WTC11 (cell line): Measurements from ENCODE around the gene IQGAP2. TPM values are rescaled to one million over a fixed set of nuclear protein-coding genes. Genes with fewer than 3 reads are reported as not detected.
"Not testable (repeated sequence)": the region's sequence is repeated elsewhere in the genome, so short reads cannot be mapped to it uniquely, and the experiment has no call there.

Source experiments
- ATAC-seq: fragments of 200-7000 bp; cut with Tn5 transposase; 2 replicates; pipeline ENCODE4 v1.10.0; 2021; ENCODE audit warnings: mild to moderate bottlenecking, moderate library complexity
- CTCF ChIA-PET: fragments of 300-600 bp; sonication (Branson Sonifier 250); formaldehyde crosslinking; loops from one replicate; lab custom pipeline; 2021; ENCODE audit warnings: antibody characterized with exemption; lab: Charles Lee
- POLR2A ChIA-PET: fragments of 350-600 bp; sonication (Branson Sonifier 250); formaldehyde crosslinking; loops from one replicate; lab custom pipeline; 2021; ENCODE audit warnings: antibody characterized with exemption; lab: Charles Lee
- DNase-seq: peaks from one replicate; pipeline ENCODE4 v3.0.0; 2021; ENCODE audit warnings: low spot score
- H3K27ac Mint-ChIP-seq: 2 replicates; pipeline ENCODE4 v1.8.0; 2021; ENCODE audit warnings: mixed read lengths
- H3K27me3 Mint-ChIP-seq: 2 replicates; pipeline ENCODE4 v1.8.0; 2021; ENCODE audit warnings: low read depth, mild to moderate bottlenecking, moderate library complexity, mixed read lengths
- H3K36me3 Mint-ChIP-seq: 2 replicates; pipeline ENCODE4 v1.8.0; 2021; ENCODE audit warnings: mixed read lengths
- H3K4me1 Mint-ChIP-seq: 2 replicates; pipeline ENCODE4 v1.8.0; 2022; ENCODE audit warnings: mixed read lengths
- H3K4me3 Mint-ChIP-seq: 2 replicates; pipeline ENCODE4 v1.8.0; 2021; ENCODE audit warnings: mild to moderate bottlenecking, moderate library complexity, mixed read lengths
- H3K9me3 Mint-ChIP-seq: 2 replicates; pipeline ENCODE4 v1.8.0; 2021; ENCODE audit warnings: mixed read lengths
- AFF4 ChIP-seq: sonication (generic); formaldehyde crosslinking; IDR thresholded peaks from 2 replicates; pipeline ENCODE4 v1.8.1; 2023; ENCODE audit warnings: mild to moderate bottlenecking, missing genetic modification reagents, borderline replicate concordance
- CDX4 ChIP-seq: fragments of 250-450 bp; sonication (Bioruptor Pico); IDR thresholded peaks from 2 replicates; pipeline ENCODE4 v1.9.0; 2021; ENCODE audit warnings: moderate library complexity, mild to moderate bottlenecking, inconsistent platforms, borderline replicate concordance
- E2F5 ChIP-seq: sonication (generic); formaldehyde crosslinking; IDR thresholded peaks from 2 replicates; pipeline ENCODE4 v1.8.1; 2022; ENCODE audit warnings: mild to moderate bottlenecking, moderate library complexity, missing genetic modification reagents
- ESRRA ChIP-seq: sonication (generic); formaldehyde crosslinking; IDR thresholded peaks from 2 replicates; pipeline ENCODE4 v1.8.1; 2022; ENCODE audit warnings: mild to moderate bottlenecking, missing genetic modification reagents, borderline replicate concordance
- ETV6 ChIP-seq: sonication (generic); formaldehyde crosslinking; IDR thresholded peaks from 2 replicates; pipeline ENCODE4 v1.8.1; 2022; ENCODE audit warnings: mild to moderate bottlenecking, missing genetic modification reagents
- FOXK1 ChIP-seq: sonication (generic); formaldehyde crosslinking; IDR thresholded peaks from 2 replicates; pipeline ENCODE4 v1.8.0; 2022; ENCODE audit warnings: mild to moderate bottlenecking, moderate library complexity, missing genetic modification reagents
- GABPB1 ChIP-seq: sonication (generic); formaldehyde crosslinking; IDR thresholded peaks from 2 replicates; pipeline ENCODE4 v1.8.1; 2023; ENCODE audit warnings: mild to moderate bottlenecking, missing genetic modification reagents
- IRF2 ChIP-seq: sonication (generic); formaldehyde crosslinking; IDR thresholded peaks from 2 replicates; pipeline ENCODE4 v1.8.0; 2022; ENCODE audit warnings: low read depth, missing genetic modification reagents, borderline replicate concordance
- NFATC4 ChIP-seq: fragments of 250-450 bp; sonication (Bioruptor Pico); IDR thresholded peaks from 2 replicates; pipeline ENCODE4 v1.9.0; 2021; ENCODE audit warnings: mild to moderate bottlenecking
- NR1H2 ChIP-seq: sonication (generic); formaldehyde crosslinking; IDR thresholded peaks from 2 replicates; pipeline ENCODE4 v1.9.0; 2021; ENCODE audit warnings: mild to moderate bottlenecking, moderate library complexity, missing genetic modification reagents
- NR2C2 ChIP-seq: sonication (generic); formaldehyde crosslinking; IDR thresholded peaks from 2 replicates; pipeline ENCODE4 v1.8.0; 2022; ENCODE audit warnings: mild to moderate bottlenecking, missing genetic modification reagents
- NR3C1 ChIP-seq: sonication (generic); formaldehyde crosslinking; conservative IDR thresholded peaks from 2 replicates; pipeline ENCODE4 v1.8.1; 2023; ENCODE audit warnings: low read depth, mild to moderate bottlenecking, missing genetic modification reagents
- RELA ChIP-seq: sonication (generic); formaldehyde crosslinking; IDR thresholded peaks from 2 replicates; pipeline ENCODE4 v1.8.1; 2022; ENCODE audit warnings: missing genetic modification reagents, mild to moderate bottlenecking, borderline replicate concordance
- SOX15 ChIP-seq: fragments of 250-450 bp; sonication (Bioruptor Pico); IDR thresholded peaks from 2 replicates; pipeline ENCODE4 v1.9.0; 2021; ENCODE audit warnings: mild to moderate bottlenecking
- SP1 ChIP-seq: sonication (generic); formaldehyde crosslinking; conservative IDR thresholded peaks from 2 replicates; pipeline ENCODE4 v1.8.1; 2022; ENCODE audit warnings: missing genetic modification reagents
- STAT6 ChIP-seq: sonication (generic); formaldehyde crosslinking; conservative IDR thresholded peaks from 2 replicates; pipeline ENCODE4 v1.8.1; 2023; ENCODE audit warnings: mild to moderate bottlenecking, low read depth, missing genetic modification reagents, moderate library complexity
- TEAD1 ChIP-seq: sonication (generic); formaldehyde crosslinking; IDR thresholded peaks from 2 replicates; pipeline ENCODE4 v1.8.0; 2022; ENCODE audit warnings: mild to moderate bottlenecking, missing genetic modification reagents
- USF1 ChIP-seq: sonication (generic); formaldehyde crosslinking; IDR thresholded peaks from 2 replicates; pipeline ENCODE4 v1.8.0; 2022; ENCODE audit warnings: mild to moderate bottlenecking, missing genetic modification reagents
- ZNF138 ChIP-seq: sonication (generic); formaldehyde crosslinking; conservative IDR thresholded peaks from 2 replicates; pipeline ENCODE4 v1.8.1; 2022; ENCODE audit warnings: mild to moderate bottlenecking, moderate library complexity, missing genetic modification reagents
- ZNF219 ChIP-seq: sonication (generic); formaldehyde crosslinking; IDR thresholded peaks from 2 replicates; pipeline ENCODE4 v1.8.0; 2023; ENCODE audit warnings: missing genetic modification reagents, mild to moderate bottlenecking, borderline replicate concordance
- ZNF232 ChIP-seq: sonication (generic); formaldehyde crosslinking; IDR thresholded peaks from 2 replicates; pipeline ENCODE4 v1.8.0; 2022; ENCODE audit warnings: mild to moderate bottlenecking, missing genetic modification reagents
- total RNA-seq: library from RNA; stranded (reverse); gene quantifications from 3 replicates; pipeline ENCODE4 v1.2.3, GENCODE V29; 2021
- TF ChIP-seq, protein P1 (sequence below): sonication (generic); formaldehyde crosslinking; IDR thresholded peaks from 2 replicates; pipeline ENCODE4 v1.8.1; 2022; ENCODE audit warnings: low read depth, mild to moderate bottlenecking, moderate library complexity, missing genetic modification reagents, borderline replicate concordance
- TF ChIP-seq, protein P2 (sequence below): sonication (generic); formaldehyde crosslinking; IDR thresholded peaks from 2 replicates; pipeline ENCODE4 v1.8.1; 2022; ENCODE audit warnings: missing genetic modification reagents, borderline replicate concordance

IQGAP2 gene
- total RNA-seq, 1 experiment from 2014 or later: 70.6 TPM

GRCh38 chr5:76517334-76517733, 114.2 kb downstream of the IQGAP2 start (continued):
- TF ChIP-seq IRF2 (CRISPR knock-in tag) (no peak), GABPB1 (no peak), ESRRA (CRISPR knock-in tag) (no peak), STAT6 (CRISPR knock-in tag) (no peak), TEAD1 (no peak), ZNF219 (CRISPR knock-in tag) (no peak), RELA (no peak), SP1 (CRISPR knock-in tag) (no peak)
- TF ChIP-seq, protein P1, sequence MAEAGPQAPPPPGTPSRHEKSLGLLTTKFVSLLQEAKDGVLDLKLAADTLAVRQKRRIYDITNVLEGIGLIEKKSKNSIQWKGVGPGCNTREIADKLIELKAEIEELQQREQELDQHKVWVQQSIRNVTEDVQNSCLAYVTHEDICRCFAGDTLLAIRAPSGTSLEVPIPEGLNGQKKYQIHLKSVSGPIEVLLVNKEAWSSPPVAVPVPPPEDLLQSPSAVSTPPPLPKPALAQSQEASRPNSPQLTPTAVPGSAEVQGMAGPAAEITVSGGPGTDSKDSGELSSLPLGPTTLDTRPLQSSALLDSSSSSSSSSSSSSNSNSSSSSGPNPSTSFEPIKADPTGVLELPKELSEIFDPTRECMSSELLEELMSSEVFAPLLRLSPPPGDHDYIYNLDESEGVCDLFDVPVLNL (CRISPR knock-in tag): no peak
- TF ChIP-seq, protein P2, sequence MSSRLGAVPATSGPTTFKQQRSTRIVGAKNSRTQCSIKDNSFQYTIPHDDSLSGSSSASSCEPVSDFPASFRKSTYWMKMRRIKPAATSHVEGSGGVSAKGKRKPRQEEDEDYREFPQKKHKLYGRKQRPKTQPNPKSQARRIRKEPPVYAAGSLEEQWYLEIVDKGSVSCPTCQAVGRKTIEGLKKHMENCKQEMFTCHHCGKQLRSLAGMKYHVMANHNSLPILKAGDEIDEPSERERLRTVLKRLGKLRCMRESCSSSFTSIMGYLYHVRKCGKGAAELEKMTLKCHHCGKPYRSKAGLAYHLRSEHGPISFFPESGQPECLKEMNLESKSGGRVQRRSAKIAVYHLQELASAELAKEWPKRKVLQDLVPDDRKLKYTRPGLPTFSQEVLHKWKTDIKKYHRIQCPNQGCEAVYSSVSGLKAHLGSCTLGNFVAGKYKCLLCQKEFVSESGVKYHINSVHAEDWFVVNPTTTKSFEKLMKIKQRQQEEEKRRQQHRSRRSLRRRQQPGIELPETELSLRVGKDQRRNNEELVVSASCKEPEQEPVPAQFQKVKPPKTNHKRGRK: no peak
- TF ChIP-seq, all 79 proteins: peak for 0

DNA sequence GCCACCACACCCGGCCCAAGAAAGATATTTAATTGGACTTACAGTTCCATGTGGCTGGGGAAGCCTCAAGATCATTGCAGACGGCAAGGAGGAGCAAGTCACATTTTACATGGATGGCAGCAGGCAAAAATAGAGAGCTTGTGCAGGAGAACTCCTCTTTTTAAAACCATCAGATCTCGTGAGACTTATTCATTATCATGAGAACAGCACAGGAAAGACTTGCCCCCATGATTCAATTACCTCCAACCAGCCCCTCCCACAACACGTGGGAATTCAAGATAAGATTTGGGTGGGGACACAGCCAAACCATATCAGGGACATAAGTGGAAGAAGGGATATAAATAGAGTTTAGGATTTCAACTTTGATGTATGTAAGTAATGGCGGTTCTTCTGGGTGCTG, 115.2 kb downstream of the IQGAP2 start:
- POLR2A ChIA-PET, H3K27ac Mint-ChIP-seq, H3K27me3 Mint-ChIP-seq, DNase-seq, CTCF ChIA-PET, ATAC-seq, H3K4me3 Mint-ChIP-seq: not testable (repeated sequence)
- Mint-ChIP-seq H3K36me3 (peaks cover 16% of the 10 kb centered on the region), H3K4me1 (peaks cover 66% of the 10 kb centered on the region), H3K9me3 (peaks cover 12% of the 10 kb centered on the region)

GRCh38 chr5:76521240-76521758, 118.2 kb downstream of the IQGAP2 start:
- no peak for ATAC-seq
- DNase-seq: no peak
- H3K27me3 Mint-ChIP-seq: no peaks in the 10 kb centered on the region; the same call in 1 of the 2 replicates
- POLR2A ChIA-PET: interaction anchor here (1.1 kb wide), 1 partner anchor 1285 kb away, joined by 3 read pairs; the partner anchor contains the start of gene ANKRD31
- peaks cover 74% of the 10 kb centered on the region for H3K4me1 Mint-ChIP-seq
- peaks cover 16% of the 10 kb centered on the region for H3K36me3 Mint-ChIP-seq
- no peak overlapping the region for H3K4me3 Mint-ChIP-seq
- H3K27ac Mint-ChIP-seq: peak overlapping the region; percentile 43; the same call in 1 of the 2 replicates
- TF ChIP-seq USF1 (CRISPR knock-in tag): no peak
- TF ChIP-seq ZNF138: no peak
- no peak for TF ChIP-seq SOX15 (CRISPR knock-in tag)
- TF ChIP-seq CDX4 (CRISPR knock-in tag): no peak
- TF ChIP-seq NFATC4 (CRISPR knock-in tag): no peak
- no peak for TF ChIP-seq ETV6 (CRISPR knock-in tag)
- TF ChIP-seq E2F5 (CRISPR knock-in tag): no peak
- TF ChIP-seq NR2C2 (CRISPR knock-in tag): no peak
- no peak for TF ChIP-seq ZNF232 (CRISPR knock-in tag)
- no peak for TF ChIP-seq NR1H2
- no peak for TF ChIP-seq NR3C1 (CRISPR knock-in tag)
- no peak for TF ChIP-seq FOXK1 (CRISPR knock-in tag)
- TF ChIP-seq AFF4 (CRISPR knock-in tag): no peak
- TF ChIP-seq, all 79 proteins: peak for 0
- H3K9me3 Mint-ChIP-seq: peaks cover 12% of the 10 kb centered on the region
- CTCF ChIA-PET: interaction anchor here (1.2 kb wide), 1 partner anchor 95 kb away, joined by 3 read pairs; no protein-coding TSS in a partner anchor
